Endothelial cell of umbilical vein (primary cell): Measurements from ENCODE around the gene RAB1B. TPM values are rescaled to one million over a fixed set of nuclear protein-coding genes. Genes with fewer than 3 reads are reported as not detected.

Experiments
- BruUV-seq: library from RNA; stranded (reverse); fragments of 400-500 nt; replicated peaks from 2 replicates; lab custom pipeline; 2021; lab: Mats Ljungman, UMichigan
- CTCF ChIA-PET: fragments of 300-600, 350-600 bp; sonication (Branson Sonifier 250); formaldehyde crosslinking; loops from one replicate; lab custom pipeline; 2021; ENCODE audit warnings: antibody characterized with exemption, inconsistent platforms; lab: Charles Lee
- POLR2A ChIA-PET: fragments of 300-600, 350-600 bp; sonication (Branson Sonifier 250); formaldehyde crosslinking; loops from one replicate; lab custom pipeline; 2021; ENCODE audit warnings: antibody characterized with exemption, inconsistent platforms; lab: Charles Lee
- DNase-seq: peaks from one replicate; pipeline ENCODE4 v3.0.0-alpha.2; 2011; ENCODE audit warnings: low read depth, low spot score
- FAIRE-seq: peaks from 2 replicates; lab custom pipeline; 2011; peaks lifted over from hg19 to GRCh38; lab: Jason Lieb, UNC
- H2AFZ ChIP-seq: 2 replicates; pipeline ENCODE4 v1.6.0; 2012; ENCODE audit warnings: low read depth, low read length, control low read depth, inconsistent platforms
- H3K27ac ChIP-seq: 2 replicates; pipeline ENCODE4 v1.5.1; 2011; ENCODE audit warnings: low read depth, mild to moderate bottlenecking, control low read depth, low read length, moderate library complexity; ENCODE audit not compliant: insufficient read depth
- H3K27me3 ChIP-seq, 2 experiments: 2 replicates each; pipeline versions ENCODE4 v1.6.0 to v1.6.1; 2011; ENCODE audit warnings: low read length in 2 of 2, mixed read lengths in 1 of 2; ENCODE audit not compliant: control insufficient read depth in 2 of 2, insufficient read depth in 2 of 2
- H3K36me3 ChIP-seq, 2 experiments: 2 replicates in 1 of 2; 3 replicates in 1 of 2; pipeline ENCODE4 v1.5.1; 2011; ENCODE audit warnings: low read length in 2 of 2, mild to moderate bottlenecking in 1 of 2, moderate library complexity in 1 of 2; ENCODE audit not compliant: control insufficient read depth in 2 of 2, insufficient read depth in 2 of 2; ENCODE audit errors: extremely low read depth in 1 of 2
- H3K4me1 ChIP-seq: 3 replicates; pipeline ENCODE4 v1.5.1; 2011; ENCODE audit warnings: mild to moderate bottlenecking, low read length; ENCODE audit not compliant: control insufficient read depth, insufficient read depth; ENCODE audit errors: extremely low read depth
- H3K4me2 ChIP-seq: 2 replicates; pipeline ENCODE4 v1.6.1; 2011; ENCODE audit warnings: low read length, control low read depth, mixed read lengths; ENCODE audit not compliant: insufficient read depth
- H3K4me3 ChIP-seq, 3 experiments: fragments of 200-600 bp in 1 of 3; sonication (generic), shearing (Covaris generic) in 1 of 3; replicated peaks in 1 of 3; 2 replicates each; pipeline ENCODE4 v1.5.1; 2011 to 2016; ENCODE audit warnings: control low read depth in 3 of 3, low read length in 3 of 3, mild to moderate bottlenecking in 2 of 3, inconsistent platforms in 1 of 3, low read depth in 1 of 3, moderate library complexity in 1 of 3; ENCODE audit not compliant: insufficient read depth in 1 of 3
- H3K79me2 ChIP-seq: 2 replicates; pipeline ENCODE4 v1.6.0; 2012; ENCODE audit warnings: low read length, inconsistent platforms; ENCODE audit not compliant: control insufficient read depth, insufficient read depth
- H3K9ac ChIP-seq: replicated peaks from 2 replicates; pipeline ENCODE3; 2011; ENCODE audit warnings: low read length, control low read depth; ENCODE audit not compliant: insufficient read depth; ENCODE audit errors: extremely low read depth
- H3K9me1 ChIP-seq: replicated peaks from 3 replicates; pipeline ENCODE4 v1.6.0; 2011; ENCODE audit warnings: mild to moderate bottlenecking, low read length; ENCODE audit not compliant: control insufficient read depth, insufficient read depth; ENCODE audit errors: extremely low read depth
- H3K9me3 ChIP-seq: replicated peaks from 2 replicates; pipeline ENCODE4 v1.5.1; 2012; ENCODE audit warnings: low read length, inconsistent platforms; ENCODE audit not compliant: control insufficient read depth, insufficient read depth
- H4K20me1 ChIP-seq: replicated peaks from 2 replicates; pipeline ENCODE3; 2011; ENCODE audit warnings: mild to moderate bottlenecking, low read length; ENCODE audit not compliant: control insufficient read depth, insufficient read depth; ENCODE audit errors: extremely low read depth
- CTCF ChIP-seq, 2 donors: IDR thresholded peaks; 1 replicate in 1 of 2; 2 replicates in 1 of 2; pipeline ENCODE4 v1.5.1; 2011; ENCODE audit warnings: low read length in 2 of 2, mild to moderate bottlenecking in 2 of 2, moderate library complexity in 2 of 2, control low read depth in 1 of 2, inconsistent platforms in 1 of 2, low read depth in 1 of 2; ENCODE audit not compliant: insufficient read depth in 1 of 2; ENCODE audit errors: extremely low read depth in 1 of 2
- EZH2 ChIP-seq: IDR thresholded peaks from 2 replicates; pipeline ENCODE4 v1.6.1; 2012; ENCODE audit warnings: borderline replicate concordance, low read depth, mild to moderate bottlenecking, moderate library complexity, low read length, inconsistent platforms; ENCODE audit not compliant: severe bottlenecking
- FOS ChIP-seq: IDR thresholded peaks from 2 replicates; pipeline ENCODE4 v1.6.1; 2011; ENCODE audit warnings: mild to moderate bottlenecking, low read length, moderate library complexity, borderline replicate concordance; ENCODE audit not compliant: insufficient read depth
- JUN ChIP-seq: IDR thresholded peaks from 2 replicates; pipeline ENCODE4 v1.6.1; 2011; ENCODE audit warnings: borderline replicate concordance, low read depth; ENCODE audit not compliant: insufficient read length, insufficient read depth
- MAX ChIP-seq: IDR thresholded peaks from 2 replicates; pipeline ENCODE4 v1.6.1; 2011; ENCODE audit not compliant: insufficient read depth, insufficient read length
- MYC ChIP-seq: IDR thresholded peaks from one replicate; pipeline ENCODE4 v1.6.1; 2011; ENCODE audit warnings: mild to moderate bottlenecking, low read depth, low read length
- POLR2A ChIP-seq: IDR thresholded peaks from 2 replicates; pipeline ENCODE4 v1.6.1; 2012; ENCODE audit warnings: low read depth, mild to moderate bottlenecking, control low read depth, low read length
- POLR2AphosphoS5 ChIP-seq: IDR thresholded peaks from 2 replicates; pipeline ENCODE4 v1.6.1; 2012; ENCODE audit warnings: low read depth, mild to moderate bottlenecking, control low read depth, low read length, moderate library complexity; ENCODE audit not compliant: insufficient read depth
- dilution Hi-C: fragments of 300-500 bp; cut with MboI; formaldehyde crosslinking; loops from one replicate; pipeline ENCODE4 v1.15.0; 2019; ENCODE audit warnings: low sequenced_read_pairs; ENCODE audit not compliant: extremely low pct_ligation_motif_present
- intact Hi-C: fragments of 100-400 bp; cut with micrococcal nuclease; formaldehyde crosslinking; loops from one replicate; pipeline ENCODE4 v1.10.0; 2022
- polyA plus RNA-seq, 4 experiments: library from polyadenylated mRNA; depleted of rRNA in 3 of 4; stranded (reverse) in 3 of 4; unstranded in 1 of 4; fragments of >200 nt; gene quantifications; 2 replicates each; pipeline versions ENCODE4 v1.2.1 to v1.2.3, GENCODE V29; 2011 to 2012; ENCODE audit warnings: missing spikeins in 1 of 4
- total RNA-seq: library from RNA; stranded (reverse); gene quantifications from 2 replicates; pipeline ENCODE4 v1.2.3, GENCODE V29; 2021

Gene RAB1B
- total and polyA plus RNA-seq, 2 donors (not counting 3 experiments of a cell fraction or from before 2014, with no cell fraction given): 171 to 383 TPM

DNA sequence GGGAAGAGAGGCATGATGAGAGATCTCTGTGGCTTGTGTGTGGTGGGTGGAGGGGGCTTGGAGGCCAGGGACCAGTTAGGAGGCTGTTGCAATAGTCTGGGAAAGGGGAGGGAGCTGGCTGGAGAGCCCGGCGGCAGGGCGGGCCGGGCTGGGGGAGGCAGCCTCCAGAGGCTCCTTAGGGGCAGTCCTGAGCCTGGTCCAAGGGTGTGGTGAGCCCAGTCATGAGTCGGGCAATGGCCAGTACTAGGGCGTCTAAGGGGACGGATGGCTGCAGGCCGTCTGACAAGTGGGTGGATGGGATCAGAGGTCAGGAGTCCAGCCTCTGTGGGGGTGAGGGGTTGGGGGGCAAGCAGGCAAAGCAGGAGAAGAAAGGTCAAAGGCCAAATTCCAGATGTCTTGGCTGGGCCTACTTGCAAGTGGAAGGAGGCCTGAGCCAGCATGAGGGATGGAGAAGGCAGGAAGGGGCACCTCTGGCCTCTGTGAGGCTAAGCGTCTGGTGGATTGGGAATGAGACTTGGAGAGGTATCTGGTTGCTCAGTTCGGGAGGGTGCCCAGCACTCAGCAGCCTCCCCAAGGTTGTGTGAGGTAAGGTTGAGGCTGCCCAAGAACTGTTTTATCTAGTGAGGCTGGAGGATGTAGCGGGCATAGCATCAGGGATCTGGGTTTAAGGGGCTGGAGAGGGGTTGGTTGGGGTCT is 54.4 kb downstream of the RAB1B start:
- intact Hi-C loops: no loop called here
- Histone ChIP-seq H3K9me3 (no peaks in the 10 kb centered on the region), H3K4me2 (no peak overlapping the region), H2AFZ (no peak overlapping the region), H3K27me3 (peaks cover 2 to 7% of the 10 kb centered on the region in 2 experiments), H4K20me1 (no peaks in the 10 kb centered on the region), H3K4me1 (no peaks in the 10 kb centered on the region), H3K9me1 (no peaks in the 10 kb centered on the region), H3K4me3 (no peak overlapping the region), H3K27ac (no peak overlapping the region), H3K79me2 (no peaks in the 10 kb centered on the region), H3K36me3 (no peaks in the 10 kb centered on the region), H3K9ac (no peak overlapping the region)
- no TSS peak for BruUV-seq
- dilution Hi-C loops: no loop called here
- FAIRE-seq (no peak), DNase-seq (no peak)
- CTCF ChIA-PET: interaction anchor here (2.0 kb wide), 1 partner anchor 11 kb away, joined by 24 read pairs; no protein-coding TSS in a partner anchor
- TF ChIP-seq POLR2A: no peak
- no peak for TF ChIP-seq MAX
- no peak for TF ChIP-seq POLR2AphosphoS5
- TF ChIP-seq MYC: no peak
- TF ChIP-seq JUN: no peak
- no peak for TF ChIP-seq EZH2
- TF ChIP-seq FOS: no peak
- TF ChIP-seq CTCF (IDR thresholded peaks at IDR 0.05; ENCODE audit: extremely low read depth in 1 of 2, insufficient read depth in 1 of 2, low read depth in 1 of 2, low read length in 2 of 2): no peak
- POLR2A ChIA-PET: no interaction called here
